Stimulated activated CD8-positive, alpha-beta memory T cell treated with anti-CD3 and anti-CD28 coated beads, Interleukin-4, amount 100 ng/mL, for 24 hours (primary cell): ENCODE measurements around the gene PTPRN2.

Source experiments
- DNase-seq: peaks from one replicate; pipeline ENCODE4 v3.0.0-alpha.2; 2020; ENCODE audit warnings: low read depth

PTPRN2 gene

GRCh38 chr7:157844611-157845010 lies 743.0 kb downstream of the PTPRN2 start:
- DNase-seq = no peak

GRCh38 chr7:157844141-157844540 lies 743.5 kb downstream of the PTPRN2 start:
- DNase-seq = no peak

DNA sequence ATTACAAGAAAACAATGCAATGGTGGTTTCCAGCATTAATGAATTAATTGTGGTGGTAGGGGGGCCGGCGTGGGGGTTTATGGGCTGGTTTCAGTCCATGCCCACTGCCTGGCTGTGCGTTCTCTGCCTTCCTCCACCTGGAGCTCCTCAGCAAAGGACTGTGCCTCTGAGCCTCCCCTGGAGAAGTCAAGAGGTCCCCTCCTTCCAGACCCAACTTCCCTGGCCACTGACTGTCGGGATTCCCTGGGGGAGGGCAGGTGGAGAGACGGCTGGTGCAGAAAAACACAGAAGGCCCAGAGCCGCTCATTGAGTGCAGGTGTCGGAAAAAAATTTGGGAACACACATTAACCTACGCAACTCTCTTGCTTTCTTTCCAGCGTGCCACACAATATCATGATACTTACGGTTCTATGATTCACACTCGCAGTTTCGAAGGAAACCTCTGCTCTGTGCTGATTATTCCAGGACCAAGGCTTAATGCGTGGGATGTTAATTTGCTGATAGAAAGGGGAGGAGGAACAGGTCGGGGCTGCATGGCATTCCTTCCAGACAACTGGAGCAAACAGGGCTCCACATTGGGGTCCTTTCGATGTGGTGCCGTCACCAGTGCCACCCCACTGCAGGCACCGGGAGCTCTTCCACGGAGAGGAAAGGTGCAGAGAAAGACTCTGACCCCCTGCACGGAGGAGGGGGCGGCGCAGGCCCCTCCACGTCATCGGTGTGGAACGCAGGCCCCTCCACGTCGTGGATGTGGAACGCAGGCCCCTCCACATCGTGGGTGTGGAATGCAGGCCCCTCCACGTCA lies 744.1 kb downstream of the PTPRN2 start:
- DNase-seq = no peak

- no peak for DNase-seq
These were observed 745.8 kb downstream of the PTPRN2 start for GRCh38 chr7:157841773-157842370.

GRCh38 chr7:157840914-157841772 lies 746.5 kb downstream of the PTPRN2 start:
- DNase-seq = no peak

DNA sequence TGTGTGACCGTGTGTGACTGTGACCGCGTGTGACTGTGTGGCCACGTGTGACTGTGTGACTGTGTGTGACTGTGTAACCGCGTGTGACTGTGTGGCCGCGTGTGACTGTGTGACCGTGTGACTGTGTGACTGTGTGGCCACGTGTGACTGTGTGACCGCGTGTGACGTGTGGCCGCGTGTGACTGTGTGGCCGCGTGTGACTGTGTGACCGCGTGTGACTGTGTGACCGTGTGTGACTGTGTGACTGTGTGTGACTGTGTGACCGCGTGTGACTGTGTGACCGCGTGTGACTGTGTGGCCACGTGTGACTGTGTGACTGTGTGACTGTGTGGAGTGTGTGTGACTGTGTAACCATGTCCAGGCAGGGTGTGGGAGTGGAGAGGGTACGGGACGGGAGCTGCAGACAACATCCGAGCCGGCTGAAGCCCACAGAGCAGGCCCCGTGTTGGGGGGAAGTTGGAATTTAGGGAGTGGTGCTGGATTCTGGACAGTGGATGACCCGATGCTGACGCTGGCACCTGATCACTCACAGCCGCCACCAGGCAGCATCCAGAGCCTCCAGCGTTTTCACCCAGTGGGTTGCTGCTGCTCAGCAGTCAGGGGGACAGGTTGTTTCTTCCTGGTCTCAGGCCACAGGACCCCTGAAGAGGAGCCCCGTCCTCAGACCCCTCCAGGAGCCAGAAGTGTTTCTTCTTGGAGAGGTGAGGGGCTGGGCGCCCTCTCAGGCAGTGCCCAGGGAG lies 747.3 kb downstream of the PTPRN2 start:
- DNase-seq = no peak

DNA sequence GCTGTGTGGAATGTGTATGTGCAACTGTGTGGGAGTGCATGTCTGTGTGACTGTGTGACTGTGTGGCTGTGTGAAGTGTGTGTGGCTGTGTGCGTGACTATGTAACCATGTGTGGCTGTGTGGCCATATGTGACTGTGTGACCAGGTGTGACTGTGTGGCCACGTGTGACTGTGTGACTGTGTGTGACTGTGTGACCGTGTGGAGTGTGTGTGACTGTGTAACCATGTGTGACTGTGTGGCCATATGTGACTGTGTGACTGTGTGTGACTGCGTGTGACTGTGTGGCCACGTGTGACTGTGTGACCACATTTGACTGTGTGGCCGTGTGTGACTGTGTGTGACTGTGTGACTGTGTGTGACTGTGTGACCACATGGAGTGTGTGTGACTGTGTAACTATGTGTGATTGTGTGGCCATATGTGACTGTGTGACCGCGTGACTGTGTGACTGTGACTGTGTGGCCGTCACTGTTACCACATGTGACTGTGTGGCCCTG lies 747.9 kb downstream of the PTPRN2 start:
- DNase-seq = no peak

DNA sequence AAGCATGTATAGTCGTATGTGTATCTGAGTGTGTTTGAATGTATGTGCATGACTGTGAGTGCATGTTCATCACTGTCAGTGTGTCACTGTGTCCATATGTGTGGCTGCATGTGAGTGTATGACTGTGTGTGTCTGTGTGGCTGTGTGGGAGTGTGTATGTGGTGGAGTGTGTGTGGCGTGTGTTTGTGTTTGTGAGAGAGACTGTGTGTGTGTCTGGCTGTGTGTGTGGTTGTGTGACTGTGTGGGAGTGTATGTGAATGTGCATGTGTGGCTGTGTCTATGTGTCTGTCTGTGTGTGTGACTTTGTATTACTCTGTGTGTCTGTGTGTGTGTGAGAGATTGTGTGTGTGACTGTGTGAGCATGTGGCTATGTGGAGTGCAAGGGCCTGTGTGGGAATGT lies 748.4 kb downstream of the PTPRN2 start:
- no peak for DNase-seq

DNA sequence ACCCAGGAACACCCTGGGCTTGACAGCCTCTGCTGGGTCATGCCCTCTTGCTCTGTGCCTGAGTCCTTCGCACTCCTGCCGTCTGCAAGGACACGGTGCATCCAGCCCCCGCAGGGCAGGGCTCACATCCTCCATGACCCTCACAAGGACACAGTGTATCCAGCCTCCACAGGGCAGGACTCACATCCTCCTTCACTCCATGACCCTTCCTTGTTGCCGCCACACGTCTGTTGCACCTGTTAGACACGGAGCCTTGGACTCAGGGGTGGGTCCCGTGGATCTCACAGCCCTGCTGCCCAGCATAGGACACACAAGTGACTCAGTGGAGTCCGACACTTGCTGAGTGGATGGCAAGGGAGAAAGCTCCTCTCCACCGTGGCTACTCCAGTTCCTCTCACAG lies 750.1 kb downstream of the PTPRN2 start:
- DNase-seq = no peak

DNA sequence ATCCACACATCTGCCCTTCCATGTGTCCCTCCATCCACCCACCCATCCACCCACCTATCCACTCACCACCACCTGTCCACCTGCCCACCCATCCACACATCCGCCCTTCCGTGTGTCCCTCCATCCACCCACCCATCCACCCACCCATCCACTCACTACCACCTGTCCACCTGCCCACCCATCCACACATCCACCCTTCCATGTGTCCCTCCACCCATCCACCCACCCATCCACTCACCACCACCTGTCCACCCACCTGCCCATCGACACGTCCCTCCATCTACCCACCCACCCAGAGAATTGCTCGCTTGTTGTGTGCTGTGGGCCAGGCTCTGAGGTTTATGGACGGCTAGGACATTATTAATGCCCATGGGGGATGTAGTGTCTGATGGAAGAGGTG lies 750.6 kb downstream of the PTPRN2 start:
- DNase-seq = no peak

- no peak for DNase-seq
These were observed 753.0 kb downstream of the PTPRN2 start for GRCh38 chr7:157834501-157835163.

DNA sequence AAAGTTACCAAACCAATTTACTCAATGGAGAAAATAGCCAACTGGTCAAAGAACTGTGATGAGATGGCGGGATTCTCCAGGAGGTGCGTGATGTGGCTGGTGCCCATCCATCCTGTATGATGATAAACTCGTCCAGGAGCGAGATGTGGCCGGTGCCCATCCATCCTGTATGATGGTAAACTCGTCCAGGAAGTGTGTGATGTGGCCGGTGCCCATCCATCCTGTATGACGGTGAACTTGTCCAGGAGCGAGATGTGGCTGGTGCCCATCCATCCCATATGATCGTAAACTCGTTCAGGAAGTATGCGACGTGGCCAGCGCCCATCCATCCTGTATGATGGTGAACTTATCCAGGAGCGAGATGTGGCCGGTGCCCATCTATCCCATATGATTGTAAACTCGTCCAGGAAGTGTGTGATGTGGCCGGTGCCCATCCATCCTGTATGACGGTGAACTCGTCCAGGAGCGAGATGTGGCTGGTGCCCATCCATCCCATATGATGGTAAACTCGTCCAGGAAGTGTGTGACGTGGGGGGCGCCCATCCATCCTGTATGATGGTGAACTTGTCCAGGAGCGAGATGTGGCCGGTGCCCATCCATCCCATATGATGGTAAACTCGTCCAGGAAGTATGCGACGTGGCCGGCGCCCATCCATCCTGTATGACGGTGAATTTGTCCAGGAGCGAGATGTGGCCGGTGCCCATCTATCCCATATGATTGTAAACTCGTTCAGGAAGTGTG lies 754.6 kb downstream of the PTPRN2 start:
- no peak for DNase-seq

DNA sequence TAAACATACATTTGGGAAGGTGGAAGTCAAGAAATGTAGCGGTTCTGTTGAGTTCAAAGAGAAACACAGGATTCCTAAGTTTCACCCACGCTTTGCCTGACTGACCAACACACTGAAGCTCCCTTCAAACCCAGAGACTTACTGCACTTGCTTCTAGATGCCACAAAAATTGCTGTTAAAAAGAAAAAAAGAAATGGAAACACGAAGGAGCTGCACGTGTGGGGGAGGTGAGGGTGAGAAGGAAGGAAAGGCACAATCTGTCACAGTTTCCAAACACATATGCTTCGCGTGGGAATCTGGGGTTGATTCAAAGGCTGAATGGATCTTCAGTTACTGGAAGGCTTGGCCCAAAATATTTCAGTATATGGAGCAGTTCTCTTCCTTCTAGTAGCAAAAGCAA lies 755.2 kb downstream of the PTPRN2 start:
- no peak for DNase-seq

GRCh38 chr7:157832006-157832405 lies 755.6 kb downstream of the PTPRN2 start:
- DNase-seq = no peak

DNA sequence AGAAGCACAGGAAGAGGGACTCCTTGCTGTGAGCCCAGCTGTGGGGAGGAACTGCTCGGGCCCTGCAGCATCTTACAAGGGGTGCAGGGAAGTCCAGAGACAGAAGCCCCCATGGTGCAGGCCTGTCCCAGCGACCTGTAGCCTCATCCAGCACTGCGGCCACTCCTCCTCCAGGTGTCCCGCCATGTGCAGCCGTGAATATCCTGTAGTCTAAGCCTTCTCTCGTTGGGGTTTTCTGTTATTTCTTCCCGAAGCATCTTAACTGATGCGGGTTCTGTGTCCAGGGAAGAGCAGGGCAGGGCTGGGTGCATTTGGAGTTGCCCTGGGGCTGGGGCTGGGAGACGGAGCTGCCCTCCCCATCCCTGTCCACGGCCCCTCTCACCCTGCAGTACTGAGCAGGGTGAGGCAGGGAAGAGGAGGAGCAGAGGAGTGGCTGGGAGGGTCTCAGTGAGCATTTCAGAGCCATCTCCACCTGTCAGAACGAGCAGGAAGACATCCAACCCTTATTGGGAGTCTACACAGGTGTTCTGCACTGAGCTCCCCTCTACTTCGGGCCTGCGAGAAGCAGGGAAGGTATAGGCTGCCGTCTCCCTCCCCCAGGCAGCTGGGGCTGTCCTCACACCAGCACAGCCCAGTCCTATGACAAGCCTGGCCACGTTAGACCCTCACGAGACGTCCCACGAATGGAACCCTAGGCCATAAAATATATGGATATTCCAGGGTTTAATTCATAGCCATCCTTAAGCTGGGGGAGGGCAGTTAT lies 756.3 kb downstream of the PTPRN2 start:
- DNase-seq = no peak

- DNase-seq = no peak
These were observed 757.3 kb downstream of the PTPRN2 start for GRCh38 chr7:157830331-157830730.

- no peak for DNase-seq
These were observed 758.1 kb downstream of the PTPRN2 start for GRCh38 chr7:157829491-157829890.

DNA sequence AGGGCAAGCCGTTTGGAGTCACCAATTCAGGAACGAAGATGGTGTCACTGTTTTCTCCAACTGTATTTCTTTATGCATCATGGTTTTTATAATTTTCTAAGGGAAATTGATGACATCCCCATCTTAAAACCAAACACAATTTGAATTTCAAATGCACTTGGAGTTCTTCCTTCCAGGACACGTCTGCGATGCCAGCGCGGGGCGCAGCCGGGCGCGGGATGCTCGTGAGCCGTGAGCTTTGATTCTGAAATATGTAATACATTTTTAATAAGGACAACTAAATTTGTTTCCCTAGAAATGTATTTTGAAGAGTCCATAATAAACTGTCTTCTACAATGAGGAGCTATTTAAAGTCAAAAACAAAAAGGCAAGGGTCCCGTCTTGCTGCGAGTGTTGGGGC lies 758.7 kb downstream of the PTPRN2 start:
- no peak for DNase-seq

DNA sequence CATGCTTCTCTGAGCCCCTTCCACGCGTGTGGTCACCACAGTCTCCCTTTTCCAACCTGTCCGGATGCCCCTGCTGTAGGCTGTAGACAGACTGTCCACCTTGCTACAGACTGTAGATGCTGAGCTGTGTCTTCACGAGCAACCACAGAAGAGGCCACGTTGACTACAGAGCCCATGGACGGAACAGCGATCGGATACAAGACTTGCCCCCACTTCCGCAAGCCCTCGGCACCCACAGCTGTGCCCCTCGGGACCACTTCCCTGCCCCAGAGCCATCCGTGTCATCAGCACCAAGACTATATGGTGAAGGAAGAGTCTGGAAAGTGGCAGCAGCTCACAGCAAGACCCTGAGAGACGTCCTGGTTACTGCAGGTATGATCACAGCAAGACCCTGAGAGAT lies 759.4 kb downstream of the PTPRN2 start:
- no peak for DNase-seq

DNA sequence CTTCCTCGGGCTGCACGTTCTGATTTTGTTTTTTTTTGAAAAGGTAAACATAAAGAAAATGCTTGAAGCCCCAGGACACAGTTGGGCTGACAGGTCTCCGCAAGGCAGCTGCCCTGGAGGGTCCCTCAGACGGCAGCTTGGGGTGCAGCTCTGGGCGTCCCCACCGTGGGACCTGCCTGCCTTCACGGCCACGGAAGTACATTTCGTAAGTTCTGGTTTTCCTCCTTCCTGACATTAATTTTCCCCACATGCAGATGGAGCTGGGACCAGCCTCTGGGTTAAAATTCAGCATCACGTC lies 759.8 kb downstream of the PTPRN2 start:
- no peak for DNase-seq
